Activated CD4-positive, alpha-beta T cell treated with anti-CD3 and anti-CD28 coated beads for 36 hours (primary cell): ENCODE measurements around the gene SLC39A11. TPM values are rescaled to one million over a fixed set of nuclear protein-coding genes. Genes with fewer than 3 reads are reported as not detected.

Source experiments
- ATAC-seq: fragments of 200-7000 bp; cut with Tn5 transposase; one replicate; pipeline ENCODE4 v1.10.0; 2021; ENCODE audit warnings: mild to moderate bottlenecking, moderate library complexity
- CTCF ChIA-PET: fragments of 350-600 bp; sonication (Branson Sonifier 250); formaldehyde crosslinking; loops from one replicate; lab custom pipeline; 2021; ENCODE audit warnings: antibody characterized with exemption; lab: Charles Lee
- POLR2A ChIA-PET: fragments of 350-600 bp; sonication (Branson Sonifier 250); formaldehyde crosslinking; loops from one replicate; lab custom pipeline; 2021; ENCODE audit warnings: antibody characterized with exemption, inconsistent platforms; lab: Charles Lee
- DNase-seq: peaks from one replicate; pipeline ENCODE4 v3.0.0-alpha.2; 2020
- H3K27ac Mint-ChIP-seq: one replicate; pipeline ENCODE4 v1.8.0; 2021; ENCODE audit warnings: mixed read lengths
- H3K27me3 Mint-ChIP-seq: one replicate; pipeline ENCODE4 v1.8.0; 2021; ENCODE audit warnings: mixed read lengths
- H3K36me3 Mint-ChIP-seq: one replicate; pipeline ENCODE4 v1.8.0; 2021; ENCODE audit warnings: low read depth, mixed read lengths
- H3K4me1 Mint-ChIP-seq: one replicate; pipeline ENCODE4 v1.8.0; 2021; ENCODE audit warnings: mixed read lengths
- H3K4me3 Mint-ChIP-seq: one replicate; pipeline ENCODE4 v1.8.0; 2021; ENCODE audit warnings: mild to moderate bottlenecking, moderate library complexity, mixed read lengths
- H3K9me3 Mint-ChIP-seq: one replicate; pipeline ENCODE4 v1.8.0; 2021; ENCODE audit warnings: low read depth, mixed read lengths
- intact Hi-C, 2 experiments: fragments of 100-400 bp; cut with DNase I in 1 of 2; cut with micrococcal nuclease in 1 of 2; formaldehyde crosslinking; loops; one replicate each; pipeline versions ENCODE4 v1.14.2 to v1.15.1; 2022 to 2024; cut with DNase I, micrococcal nuclease
- total RNA-seq, 2 experiments: library from RNA; stranded (reverse); gene quantifications; one replicate each; pipeline ENCODE4 v1.2.3, GENCODE V29; 2021

The SLC39A11 gene
- total RNA-seq, 2 experiments from 2014 or later = 12.5 to 17.2 TPM

DNA sequence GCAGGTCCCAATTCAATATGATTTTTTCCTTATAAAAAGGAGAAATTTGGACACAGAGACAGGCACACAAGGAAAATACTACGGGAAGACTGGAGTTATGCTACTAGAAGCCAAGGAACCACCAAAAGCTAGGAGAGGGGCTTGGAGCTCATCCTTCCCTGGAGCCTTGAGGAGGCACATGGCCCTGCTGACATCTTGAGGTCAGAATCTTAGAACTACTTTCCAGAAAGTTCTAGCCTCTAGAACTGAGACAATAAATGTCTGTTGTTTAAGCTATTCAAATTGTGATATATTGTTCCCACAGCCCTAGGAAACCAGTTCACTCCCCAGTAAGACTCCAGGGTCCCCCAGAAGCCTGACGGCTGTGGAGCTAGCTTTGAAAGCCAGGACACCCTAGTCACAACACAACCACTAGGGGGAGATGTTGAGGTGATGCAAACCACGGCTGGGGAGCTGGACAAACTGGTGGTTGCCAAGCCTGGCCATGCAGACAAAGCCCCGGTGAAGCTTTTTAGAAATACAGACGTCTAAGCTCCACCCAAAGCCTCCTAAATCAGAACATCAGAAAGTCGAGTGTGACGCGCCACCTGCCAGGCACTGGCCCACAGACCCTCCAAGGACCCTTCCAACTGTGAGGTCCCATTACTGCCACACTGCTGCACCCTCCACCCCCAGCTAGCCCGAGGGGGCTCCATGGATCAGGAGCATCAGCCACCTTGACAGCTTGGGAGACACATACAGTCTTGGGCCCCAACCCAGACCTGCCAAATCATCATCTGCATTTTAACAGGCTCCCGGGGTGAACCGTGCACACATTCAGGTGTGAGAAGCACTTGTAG is 106.4 kb downstream of the SLC39A11 start:
- intact Hi-C loops = loop anchor here (1.0 to 5.0 kb wide), 6 partner anchors 106 to 425 kb away; partner anchors contain the start of gene SLC39A11 (in 1 of the 2)
- peak; percentile 70 for DNase-seq
- H3K9me3 Mint-ChIP-seq = no peaks in the 10 kb centered on the region
- H3K4me1 Mint-ChIP-seq = peaks cover 1% of the 10 kb centered on the region
- H3K4me3 Mint-ChIP-seq = no peak overlapping the region
- H3K27me3 Mint-ChIP-seq = no peaks in the 10 kb centered on the region
- H3K27ac Mint-ChIP-seq = no peak overlapping the region
- CTCF ChIA-PET = interaction anchor here (0.5 to 2.7 kb wide), 26 partner anchors 9 to 429 kb away, joined by 3 to 26 read pairs (median 4); no protein-coding TSS in a partner anchor
- ATAC-seq = peak; percentile 79
- POLR2A ChIA-PET = interaction anchor here (0.6 kb wide), 1 partner anchor 313 kb away, joined by 3 read pairs; no protein-coding TSS in a partner anchor
- no peaks in the 10 kb centered on the region for H3K36me3 Mint-ChIP-seq

DNA sequence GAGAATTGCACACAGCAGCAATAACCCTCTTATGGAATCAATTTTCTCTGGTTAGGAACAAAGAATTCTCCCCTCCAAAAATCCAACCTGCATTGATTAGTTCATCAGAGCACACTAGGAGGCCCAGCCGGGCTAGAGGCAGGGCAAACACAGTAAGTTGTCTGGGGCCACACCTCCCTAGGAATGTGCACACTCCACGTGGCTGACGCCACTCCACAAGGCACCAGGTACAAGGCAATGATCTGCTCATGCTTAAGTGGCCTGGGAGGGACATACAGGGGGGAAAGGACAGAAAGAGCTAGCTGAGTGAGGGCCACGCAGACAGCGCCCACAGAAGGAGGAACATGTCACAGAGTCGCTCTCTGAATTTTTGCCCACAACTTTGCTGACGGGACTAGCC is 107.6 kb downstream of the SLC39A11 start:
- CTCF ChIA-PET = interaction anchor here (0.7 to 2.7 kb wide), 8 partner anchors 11 to 425 kb away, joined by 3 to 26 read pairs (median 6); no protein-coding TSS in a partner anchor
- intact Hi-C loops = loop anchor here in 1 of 2 experiments (5.0 kb wide), 1 partner anchor 107 kb away; the partner anchor contains the start of gene SLC39A11
- H3K4me1 Mint-ChIP-seq = peaks cover 1% of the 10 kb centered on the region
- no peak for ATAC-seq
- DNase-seq = no peak
- no peaks in the 10 kb centered on the region for H3K36me3 Mint-ChIP-seq
- H3K27me3 Mint-ChIP-seq = no peaks in the 10 kb centered on the region
- no peak overlapping the region for H3K4me3 Mint-ChIP-seq
- POLR2A ChIA-PET = no interaction called here
- no peaks in the 10 kb centered on the region for H3K9me3 Mint-ChIP-seq
- H3K27ac Mint-ChIP-seq = no peak overlapping the region

DNA sequence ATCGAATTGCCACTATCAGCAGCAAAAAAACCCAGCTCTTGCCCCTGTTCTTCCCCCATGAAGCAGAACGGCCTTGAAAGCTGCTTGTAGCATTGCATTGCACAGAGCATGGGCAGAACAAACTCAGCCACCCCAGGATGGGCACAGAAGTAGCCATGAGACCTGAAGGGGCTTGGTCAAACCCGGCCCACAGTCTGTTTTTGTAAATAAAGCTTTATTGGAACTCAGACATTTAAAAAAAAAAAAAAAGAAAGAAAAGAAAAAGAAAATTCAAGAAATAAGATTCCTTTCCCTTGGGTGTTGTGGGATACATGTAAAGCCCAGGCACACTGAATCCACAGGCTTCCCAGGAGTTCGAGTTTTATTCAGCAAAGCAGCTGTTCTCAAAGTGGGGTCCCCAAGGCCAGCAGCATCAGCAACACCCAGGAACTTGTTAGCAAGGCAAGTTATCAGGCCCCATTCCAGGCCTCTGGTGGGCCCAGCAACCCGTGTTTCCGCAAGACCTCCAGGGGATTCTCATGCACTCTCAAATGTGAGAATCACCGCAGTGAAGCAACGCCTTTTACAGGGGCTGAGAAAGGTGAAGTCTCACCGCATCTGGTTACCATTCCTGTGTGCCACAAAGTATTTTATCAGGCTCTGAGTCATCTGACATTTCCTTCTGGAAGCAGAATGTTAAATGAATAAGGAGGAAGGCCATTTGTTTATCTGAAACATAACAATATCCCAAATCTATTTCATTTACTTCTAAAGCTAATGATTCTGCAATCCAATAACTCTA is 108.2 kb downstream of the SLC39A11 start:
- no peaks in the 10 kb centered on the region for H3K9me3 Mint-ChIP-seq
- no peak overlapping the region for H3K27ac Mint-ChIP-seq
- ChIA-PET POLR2A (no interaction called here), CTCF (interaction anchor here (0.7 to 2.7 kb wide), 3 partner anchors 119 to 172 kb away, joined by 3 to 26 read pairs (median 3); no protein-coding TSS in a partner anchor)
- peaks cover 1% of the 10 kb centered on the region for H3K4me1 Mint-ChIP-seq
- H3K27me3 Mint-ChIP-seq = no peaks in the 10 kb centered on the region
- DNase-seq (no peak), ATAC-seq (no peak)
- no peaks in the 10 kb centered on the region for H3K36me3 Mint-ChIP-seq
- H3K4me3 Mint-ChIP-seq = no peak overlapping the region
- intact Hi-C loops = no loop called here

- intact Hi-C loops = no loop called here
- H3K36me3 Mint-ChIP-seq = no peaks in the 10 kb centered on the region
Observed at GRCh38 chr17:72982680-72983079, 109.8 kb downstream of the SLC39A11 start.

GRCh38 chr17:72978593-72979218 is 113.8 kb downstream of the SLC39A11 start:
- H3K9me3 Mint-ChIP-seq = no peaks in the 10 kb centered on the region
- ChIA-PET POLR2A (interaction anchor here (1.2 kb wide), 1 partner anchor 214 kb away, joined by 3 read pairs; the partner anchor contains the start of gene COG1), CTCF (interaction anchor here (0.6 kb wide), 2 partner anchors 713 to 966 kb away, joined by 3 to 4 read pairs; no protein-coding TSS in a partner anchor)
- no peaks in the 10 kb centered on the region for H3K27me3 Mint-ChIP-seq
- ATAC-seq (no peak), DNase-seq (no peak)
- intact Hi-C loops = no loop called here
- H3K27ac Mint-ChIP-seq = no peak overlapping the region
- peaks cover 2% of the 10 kb centered on the region for H3K36me3 Mint-ChIP-seq
- H3K4me1 Mint-ChIP-seq = peaks cover 9% of the 10 kb centered on the region
- no peak overlapping the region for H3K4me3 Mint-ChIP-seq

More at GRCh38 chr17:72982680-72983079, 109.8 kb downstream of the SLC39A11 start:
- Mint-ChIP-seq H3K4me1 (peaks cover 7% of the 10 kb centered on the region), H3K4me3 (no peak overlapping the region), H3K27ac (no peak overlapping the region), H3K9me3 (no peaks in the 10 kb centered on the region), H3K27me3 (no peaks in the 10 kb centered on the region)
- DNase-seq = no peak
- POLR2A ChIA-PET = no interaction called here
- CTCF ChIA-PET = interaction anchor here (0.6 kb wide), 1 partner anchor 196 kb away, joined by 5 read pairs; no protein-coding TSS in a partner anchor
- no peak for ATAC-seq

DNA sequence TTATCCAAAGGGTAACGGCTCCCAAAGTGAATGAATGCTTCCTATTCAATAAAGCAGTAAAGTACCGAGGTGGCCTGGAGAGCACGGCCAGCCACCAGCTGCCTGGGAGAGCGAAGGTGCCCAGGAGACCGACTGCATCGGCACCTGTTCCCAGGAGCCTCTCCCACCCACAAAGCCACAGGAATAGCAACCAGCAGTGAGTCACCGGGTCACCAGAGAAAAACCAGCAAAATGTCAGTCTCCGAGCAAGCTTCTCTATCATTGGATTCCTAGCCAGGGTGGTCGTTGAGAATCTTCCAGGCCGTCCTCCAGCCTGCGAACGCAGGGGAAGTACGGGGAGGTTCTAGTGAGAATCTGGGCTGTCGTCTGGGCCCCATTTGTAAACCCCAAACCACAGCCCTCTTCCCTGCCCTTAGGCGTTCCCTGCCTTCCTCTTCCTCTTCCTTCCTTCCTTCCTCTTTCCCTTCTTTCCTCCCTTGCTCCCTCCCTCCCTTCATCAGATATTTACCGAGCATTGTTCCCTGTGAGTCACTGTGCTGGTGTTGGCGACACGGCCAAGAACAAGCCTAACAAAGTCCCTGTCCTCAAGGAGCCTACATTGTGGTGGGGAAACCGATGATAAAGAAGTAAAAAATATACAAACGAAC is 114.6 kb downstream of the SLC39A11 start:
- no peak for ATAC-seq
- Mint-ChIP-seq H3K4me1 (peaks cover 9% of the 10 kb centered on the region), H3K36me3 (peaks cover 2% of the 10 kb centered on the region), H3K27me3 (no peaks in the 10 kb centered on the region), H3K4me3 (no peak overlapping the region), H3K27ac (no peak overlapping the region), H3K9me3 (no peaks in the 10 kb centered on the region)
- ChIA-PET POLR2A (interaction anchor here (0.7 to 1.2 kb wide), 2 partner anchors 115 to 215 kb away, joined by 3 to 4 read pairs; partner anchors contain the start of gene COG1), CTCF (interaction anchor here (0.6 kb wide), 1 partner anchor 174 kb away, joined by 3 read pairs; no protein-coding TSS in a partner anchor)
- DNase-seq = no peak
- intact Hi-C loops = no loop called here

GRCh38 chr17:72976971-72977770 is 115.3 kb downstream of the SLC39A11 start:
- ATAC-seq = no peak
- peaks cover 9% of the 10 kb centered on the region for H3K4me1 Mint-ChIP-seq
- ChIA-PET CTCF (interaction anchor here (1.3 kb wide), 1 partner anchor 15 kb away, joined by 5 read pairs; no protein-coding TSS in a partner anchor), POLR2A (interaction anchor here (0.7 kb wide), 1 partner anchor 114 kb away, joined by 4 read pairs; no protein-coding TSS in a partner anchor)
- peaks cover 2% of the 10 kb centered on the region for H3K36me3 Mint-ChIP-seq
- H3K27me3 Mint-ChIP-seq = no peaks in the 10 kb centered on the region
- H3K27ac Mint-ChIP-seq = no peak overlapping the region
- DNase-seq = no peak
- intact Hi-C loops = no loop called here
- no peaks in the 10 kb centered on the region for H3K9me3 Mint-ChIP-seq
- no peak overlapping the region for H3K4me3 Mint-ChIP-seq

- Mint-ChIP-seq H3K27me3 (no peaks in the 10 kb centered on the region), H3K36me3 (peaks cover 2% of the 10 kb centered on the region), H3K27ac (no peak overlapping the region), H3K4me1 (peaks cover 9% of the 10 kb centered on the region), H3K4me3 (no peak overlapping the region), H3K9me3 (no peaks in the 10 kb centered on the region)
- POLR2A ChIA-PET = no interaction called here
- DNase-seq = no peak
- no peak for ATAC-seq
- intact Hi-C loops = no loop called here
- CTCF ChIA-PET = no interaction called here
Observed at GRCh38 chr17:72975509-72975908, 117.0 kb downstream of the SLC39A11 start.

GRCh38 chr17:72974605-72975232 is 117.8 kb downstream of the SLC39A11 start:
- H3K4me1 Mint-ChIP-seq = peaks cover 9% of the 10 kb centered on the region
- H3K9me3 Mint-ChIP-seq = no peaks in the 10 kb centered on the region
- H3K36me3 Mint-ChIP-seq = peaks cover 2% of the 10 kb centered on the region
- H3K27ac Mint-ChIP-seq = no peak overlapping the region
- intact Hi-C loops = no loop called here
- ChIA-PET CTCF (interaction anchor here (2.2 kb wide), 1 partner anchor 11 kb away, joined by 13 read pairs; no protein-coding TSS in a partner anchor), POLR2A (interaction anchor here (0.6 kb wide), 1 partner anchor 139 kb away, joined by 3 read pairs; no protein-coding TSS in a partner anchor)
- no peaks in the 10 kb centered on the region for H3K27me3 Mint-ChIP-seq
- ATAC-seq (no peak), DNase-seq (no peak)
- H3K4me3 Mint-ChIP-seq = no peak overlapping the region
